ENCODE measurements around the gene MLLT10. TPM values are rescaled to one million over a fixed set of nuclear protein-coding genes. Genes with fewer than 3 reads are reported as not detected.

Gene MLLT10
- total RNA-seq, 1 donor from 2014 or later = 50.6 TPM

- no peaks in the 10 kb centered on the region for H3K9me3 Mint-ChIP-seq (ENCODE audit: unreplicated experiment)
- H3K27ac Mint-ChIP-seq (ENCODE audit: unreplicated experiment) = no peak overlapping the region
- no peaks in the 10 kb centered on the region for H3K36me3 Mint-ChIP-seq (ENCODE audit: low read depth, unreplicated experiment)
- no peak overlapping the region for H3K4me3 Mint-ChIP-seq (ENCODE audit: unreplicated experiment)
- H3K27me3 Mint-ChIP-seq (ENCODE audit: unreplicated experiment) = no peaks in the 10 kb centered on the region
- TF ChIP-seq, protein P1, sequence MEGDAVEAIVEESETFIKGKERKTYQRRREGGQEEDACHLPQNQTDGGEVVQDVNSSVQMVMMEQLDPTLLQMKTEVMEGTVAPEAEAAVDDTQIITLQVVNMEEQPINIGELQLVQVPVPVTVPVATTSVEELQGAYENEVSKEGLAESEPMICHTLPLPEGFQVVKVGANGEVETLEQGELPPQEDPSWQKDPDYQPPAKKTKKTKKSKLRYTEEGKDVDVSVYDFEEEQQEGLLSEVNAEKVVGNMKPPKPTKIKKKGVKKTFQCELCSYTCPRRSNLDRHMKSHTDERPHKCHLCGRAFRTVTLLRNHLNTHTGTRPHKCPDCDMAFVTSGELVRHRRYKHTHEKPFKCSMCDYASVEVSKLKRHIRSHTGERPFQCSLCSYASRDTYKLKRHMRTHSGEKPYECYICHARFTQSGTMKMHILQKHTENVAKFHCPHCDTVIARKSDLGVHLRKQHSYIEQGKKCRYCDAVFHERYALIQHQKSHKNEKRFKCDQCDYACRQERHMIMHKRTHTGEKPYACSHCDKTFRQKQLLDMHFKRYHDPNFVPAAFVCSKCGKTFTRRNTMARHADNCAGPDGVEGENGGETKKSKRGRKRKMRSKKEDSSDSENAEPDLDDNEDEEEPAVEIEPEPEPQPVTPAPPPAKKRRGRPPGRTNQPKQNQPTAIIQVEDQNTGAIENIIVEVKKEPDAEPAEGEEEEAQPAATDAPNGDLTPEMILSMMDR (IDR thresholded peaks at IDR 0.05; ENCODE audit: unreplicated experiment) = no peak
- peaks cover 20% of the 10 kb centered on the region for H3K4me1 Mint-ChIP-seq (ENCODE audit: unreplicated experiment)
- DNase-seq (ENCODE audit: low spot score) = no peak
These were observed 143.5 kb downstream of the MLLT10 start for GRCh38 chr10:21677551-21677950.

GRCh38 chr10:21681156-21681555, 147.1 kb downstream of the MLLT10 start:
- TF ChIP-seq, protein P1 (IDR thresholded peaks at IDR 0.05; ENCODE audit: unreplicated experiment) = no peak
- Mint-ChIP-seq H3K27me3 (ENCODE audit: unreplicated experiment) (no peaks in the 10 kb centered on the region), H3K36me3 (ENCODE audit: low read depth, unreplicated experiment) (no peaks in the 10 kb centered on the region), H3K9me3 (ENCODE audit: unreplicated experiment) (no peaks in the 10 kb centered on the region), H3K4me3 (ENCODE audit: unreplicated experiment) (no peak overlapping the region), H3K4me1 (ENCODE audit: unreplicated experiment) (peaks cover 6% of the 10 kb centered on the region), H3K27ac (ENCODE audit: unreplicated experiment) (peak overlapping the region; percentile 59)
- no peak for DNase-seq (ENCODE audit: low spot score)

DNA sequence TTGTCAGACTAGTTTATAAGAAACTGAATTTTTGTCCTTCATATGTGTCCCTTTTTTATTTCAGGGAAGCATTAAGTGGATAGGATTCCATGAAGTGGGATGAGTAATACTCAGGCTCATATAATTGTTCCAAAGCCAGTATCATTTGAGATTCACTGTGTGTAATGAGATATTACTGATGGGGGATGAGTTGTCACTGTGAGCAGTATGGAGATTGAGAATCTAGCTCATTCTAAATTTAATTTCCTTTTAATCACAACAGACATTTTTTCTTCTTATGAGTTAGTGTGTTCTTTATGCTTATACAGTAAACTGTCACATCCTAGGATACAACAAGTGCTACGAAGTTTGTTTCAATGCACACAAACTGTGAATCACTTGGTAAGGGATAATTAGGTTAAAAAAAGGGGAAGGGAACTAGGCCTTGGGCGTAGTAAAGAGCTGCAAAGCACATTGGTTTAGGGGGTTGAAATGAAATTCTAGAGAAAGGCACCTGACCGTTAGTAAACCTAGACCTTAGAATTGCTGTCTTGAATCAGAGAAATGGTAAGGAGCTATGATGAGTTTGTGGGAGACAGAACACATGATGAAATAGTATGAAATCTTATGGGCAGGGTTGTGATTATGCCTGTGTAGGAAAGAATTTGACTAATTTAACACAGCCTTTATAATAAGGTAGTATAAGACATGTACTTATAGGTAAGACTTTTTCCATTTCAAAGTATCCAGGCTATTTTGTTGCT, 153.4 kb downstream of the MLLT10 start:
- Mint-ChIP-seq H3K36me3 (ENCODE audit: low read depth, unreplicated experiment) (no peaks in the 10 kb centered on the region), H3K4me1 (ENCODE audit: unreplicated experiment) (no peaks in the 10 kb centered on the region), H3K27ac (ENCODE audit: unreplicated experiment) (no peak overlapping the region), H3K4me3 (ENCODE audit: unreplicated experiment) (no peak overlapping the region), H3K9me3 (ENCODE audit: unreplicated experiment) (no peaks in the 10 kb centered on the region), H3K27me3 (ENCODE audit: unreplicated experiment) (no peaks in the 10 kb centered on the region)
- DNase-seq (ENCODE audit: low spot score) = no peak
- TF ChIP-seq, protein P1 (IDR thresholded peaks at IDR 0.05; ENCODE audit: unreplicated experiment) = no peak

DNA sequence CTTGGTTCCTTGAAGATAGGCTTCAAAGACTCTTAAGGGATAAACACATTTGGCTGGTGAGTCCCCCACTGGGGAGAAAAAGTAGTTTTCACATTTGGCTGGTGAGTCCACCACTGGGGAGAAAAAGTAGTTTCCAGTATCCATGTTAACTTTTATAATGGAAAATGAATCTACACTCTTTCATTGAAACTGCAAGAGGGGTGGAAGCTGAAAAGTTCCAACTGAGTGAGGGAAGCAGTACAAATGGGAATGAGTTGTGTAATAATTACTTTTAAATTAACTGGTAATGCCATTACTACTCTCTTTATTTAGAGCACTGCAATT, 153.9 kb downstream of the MLLT10 start:
- Mint-ChIP-seq H3K4me1 (ENCODE audit: unreplicated experiment) (no peaks in the 10 kb centered on the region), H3K27ac (ENCODE audit: unreplicated experiment) (no peak overlapping the region), H3K4me3 (ENCODE audit: unreplicated experiment) (no peak overlapping the region), H3K9me3 (ENCODE audit: unreplicated experiment) (no peaks in the 10 kb centered on the region), H3K36me3 (ENCODE audit: low read depth, unreplicated experiment) (no peaks in the 10 kb centered on the region), H3K27me3 (ENCODE audit: unreplicated experiment) (no peaks in the 10 kb centered on the region)
- no peak for DNase-seq (ENCODE audit: low spot score)
- TF ChIP-seq, protein P1 (IDR thresholded peaks at IDR 0.05; ENCODE audit: unreplicated experiment) = no peak

DNA sequence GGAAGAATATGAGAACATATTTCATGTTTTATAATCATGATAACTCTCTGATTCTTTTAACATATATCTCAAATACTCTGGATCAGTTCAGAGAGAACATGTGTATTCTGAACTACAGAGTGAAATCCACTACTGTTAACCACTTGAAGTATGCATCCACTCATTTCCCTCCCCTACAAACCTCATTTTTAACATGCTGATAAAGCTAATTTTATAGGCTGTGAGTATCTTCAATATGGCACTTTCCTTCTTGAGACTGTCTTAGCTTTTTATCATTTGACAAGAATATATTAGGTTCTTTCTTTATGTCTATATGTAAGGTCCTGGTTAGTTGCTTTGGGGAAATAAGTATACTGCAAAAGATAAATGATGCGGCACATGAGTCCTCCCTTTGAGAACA, 154.8 kb downstream of the MLLT10 start:
- Mint-ChIP-seq H3K27me3 (ENCODE audit: unreplicated experiment) (no peaks in the 10 kb centered on the region), H3K4me3 (ENCODE audit: unreplicated experiment) (no peak overlapping the region), H3K27ac (ENCODE audit: unreplicated experiment) (no peak overlapping the region), H3K4me1 (ENCODE audit: unreplicated experiment) (no peaks in the 10 kb centered on the region), H3K36me3 (ENCODE audit: low read depth, unreplicated experiment) (no peaks in the 10 kb centered on the region), H3K9me3 (ENCODE audit: unreplicated experiment) (no peaks in the 10 kb centered on the region)
- DNase-seq (ENCODE audit: low spot score) = no peak
- TF ChIP-seq, protein P1 (IDR thresholded peaks at IDR 0.05; ENCODE audit: unreplicated experiment) = no peak
